ENCODE data around the gene SNAI1. TPM values are rescaled to one million over a fixed set of nuclear protein-coding genes. Genes with fewer than 3 reads are reported as not detected.

The SNAI1 gene
- total RNA-seq, 1 experiment from 2014 or later, result 5.4 TPM

- intact Hi-C loops (cut with micrococcal nuclease), result no loop called here
- Histone ChIP-seq H3F3A (ENCODE audit: low read length, unreplicated experiment) (no peaks in the 10 kb centered on the region), H3K9me3 (ENCODE audit: low read length) (no peaks in the 10 kb centered on the region), H3K79me2 (ENCODE audit: low read length) (no peaks in the 10 kb centered on the region), H3K4me2 (ENCODE audit: low read length) (no peak overlapping the region), H3K27ac (ENCODE audit: low read length) (no peak overlapping the region), H3K36me3 (ENCODE audit: low read depth, low read length) (no peaks in the 10 kb centered on the region), H3K4me3 (ENCODE audit: low read length) (no peak overlapping the region), H4K20me1 (ENCODE audit: low read length) (no peaks in the 10 kb centered on the region), H3K9me2 (replicated peaks; ENCODE audit: low read length) (no peaks in the 10 kb centered on the region), H3K27me3 (ENCODE audit: low read length) (no peaks in the 10 kb centered on the region), H3K4me1 (ENCODE audit: insufficient read depth, low read length) (no peaks in the 10 kb centered on the region), H2AFZ (ENCODE audit: low read length) (no peak overlapping the region), H3K9ac (ENCODE audit: low read length) (no peak overlapping the region)
- CTCF ChIA-PET, result interaction anchor here (0.5 to 1.1 kb wide), 2 partner anchors 33 to 53 kb away, joined by 4 to 5 read pairs; no protein-coding TSS in a partner anchor
- TF ChIP-seq, protein P1, sequence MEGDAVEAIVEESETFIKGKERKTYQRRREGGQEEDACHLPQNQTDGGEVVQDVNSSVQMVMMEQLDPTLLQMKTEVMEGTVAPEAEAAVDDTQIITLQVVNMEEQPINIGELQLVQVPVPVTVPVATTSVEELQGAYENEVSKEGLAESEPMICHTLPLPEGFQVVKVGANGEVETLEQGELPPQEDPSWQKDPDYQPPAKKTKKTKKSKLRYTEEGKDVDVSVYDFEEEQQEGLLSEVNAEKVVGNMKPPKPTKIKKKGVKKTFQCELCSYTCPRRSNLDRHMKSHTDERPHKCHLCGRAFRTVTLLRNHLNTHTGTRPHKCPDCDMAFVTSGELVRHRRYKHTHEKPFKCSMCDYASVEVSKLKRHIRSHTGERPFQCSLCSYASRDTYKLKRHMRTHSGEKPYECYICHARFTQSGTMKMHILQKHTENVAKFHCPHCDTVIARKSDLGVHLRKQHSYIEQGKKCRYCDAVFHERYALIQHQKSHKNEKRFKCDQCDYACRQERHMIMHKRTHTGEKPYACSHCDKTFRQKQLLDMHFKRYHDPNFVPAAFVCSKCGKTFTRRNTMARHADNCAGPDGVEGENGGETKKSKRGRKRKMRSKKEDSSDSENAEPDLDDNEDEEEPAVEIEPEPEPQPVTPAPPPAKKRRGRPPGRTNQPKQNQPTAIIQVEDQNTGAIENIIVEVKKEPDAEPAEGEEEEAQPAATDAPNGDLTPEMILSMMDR (conservative IDR thresholded peaks at IDR 0.05; ENCODE audit: low read depth, low read length), result no peak
- TF ChIP-seq EZH2 (IDR thresholded peaks at IDR 0.05; ENCODE audit: low read length, unreplicated experiment), result no peak
- no peak for TF ChIP-seq EZH2phosphoT487 (IDR thresholded peaks at IDR 0.05; ENCODE audit: borderline replicate concordance, low read length)
- POLR2A ChIA-PET (ENCODE audit: unreplicated experiment), result no interaction called here
- DNase-seq (no peak), ATAC-seq (no peak)
- BruUV-seq (replicated peaks), result no TSS peak
Measured at GRCh38 chr20:50012282-50013263, 29.8 kb downstream of the SNAI1 start.

DNA sequence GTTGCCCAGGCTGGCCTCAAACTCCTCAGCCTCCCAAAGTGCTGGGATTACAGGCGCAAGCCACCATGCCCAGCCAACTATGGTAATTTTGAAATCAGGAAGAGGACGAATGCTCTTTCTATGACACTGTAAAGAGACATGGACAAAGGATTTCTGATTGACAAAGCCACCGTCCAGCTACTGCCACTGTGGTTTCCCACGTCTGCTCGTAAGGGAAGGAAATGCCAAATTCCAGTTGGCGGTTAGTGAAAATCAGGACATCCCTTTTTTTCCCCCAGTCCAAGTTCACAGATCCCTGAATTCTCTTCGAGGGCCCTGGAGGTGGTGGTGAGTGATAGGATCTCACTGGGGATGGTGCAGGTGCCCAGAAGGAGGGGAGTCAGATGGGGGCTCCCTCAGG lies 31.2 kb downstream of the SNAI1 start:
- DNase-seq (no peak), ATAC-seq (no peak)
- Histone ChIP-seq H2AFZ (ENCODE audit: low read length) (no peak overlapping the region), H3K4me2 (ENCODE audit: low read length) (no peak overlapping the region), H3F3A (ENCODE audit: low read length, unreplicated experiment) (no peaks in the 10 kb centered on the region), H3K27me3 (ENCODE audit: low read length) (no peaks in the 10 kb centered on the region), H3K4me1 (ENCODE audit: insufficient read depth, low read length) (no peaks in the 10 kb centered on the region), H4K20me1 (ENCODE audit: low read length) (no peaks in the 10 kb centered on the region), H3K9ac (ENCODE audit: low read length) (no peak overlapping the region), H3K27ac (ENCODE audit: low read length) (no peak overlapping the region), H3K4me3 (ENCODE audit: low read length) (no peak overlapping the region), H3K36me3 (ENCODE audit: low read depth, low read length) (no peaks in the 10 kb centered on the region), H3K9me3 (ENCODE audit: low read length) (no peaks in the 10 kb centered on the region), H3K79me2 (ENCODE audit: low read length) (no peaks in the 10 kb centered on the region), H3K9me2 (replicated peaks; ENCODE audit: low read length) (no peaks in the 10 kb centered on the region)
- CTCF ChIA-PET, result no interaction called here
- TF ChIP-seq EZH2 (IDR thresholded peaks at IDR 0.05; ENCODE audit: low read length, unreplicated experiment) (no peak), EZH2phosphoT487 (IDR thresholded peaks at IDR 0.05; ENCODE audit: borderline replicate concordance, low read length) (no peak)
- TF ChIP-seq, protein P1 (conservative IDR thresholded peaks at IDR 0.05; ENCODE audit: low read depth, low read length), result no peak
- BruUV-seq (replicated peaks), result no TSS peak
- POLR2A ChIA-PET (ENCODE audit: unreplicated experiment), result no interaction called here
- intact Hi-C loops (cut with micrococcal nuclease), result no loop called here
